Measurements from ENCODE around the gene PLD6. TPM values are rescaled to one million over a fixed set of nuclear protein-coding genes. Genes with fewer than 3 reads are reported as not detected.

PLD6 gene
- total and polyA plus RNA-seq, 12 donors = 1.9 to 14.2 (median 3.3) TPM

- 74 to 79% (median 75%) methylated on average over 10 of the region's 10 CpGs for WGBS, 4 donors
These were observed 14.2 kb downstream of the PLD6 start for GRCh38 chr17:17191961-17192381.

DNA sequence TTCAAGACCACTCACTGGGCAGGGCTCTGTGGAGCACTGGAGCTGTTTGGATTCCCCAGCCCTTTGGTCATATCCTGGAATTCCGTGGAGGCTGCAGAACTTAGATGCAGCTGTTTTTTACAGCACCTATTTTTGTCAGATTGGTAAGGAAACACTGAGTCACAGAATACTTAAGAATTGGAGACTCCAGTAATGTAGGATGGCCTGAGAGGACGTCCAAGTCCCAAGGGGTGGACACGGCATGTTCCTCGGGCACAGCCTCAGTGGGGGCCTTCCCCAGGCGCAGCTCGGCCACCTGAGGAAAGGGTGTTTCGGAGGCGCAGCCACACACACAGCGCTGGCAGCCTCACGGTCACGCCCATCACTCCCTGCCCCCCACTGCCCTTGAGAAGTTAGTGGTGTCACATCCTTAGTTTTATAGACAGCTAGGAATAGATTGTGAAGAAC lies 14.8 kb downstream of the PLD6 start:
- TF ChIP-seq POLR2A (IDR thresholded peaks at IDR 0.05) = no peak
- TF ChIP-seq, protein P1, sequence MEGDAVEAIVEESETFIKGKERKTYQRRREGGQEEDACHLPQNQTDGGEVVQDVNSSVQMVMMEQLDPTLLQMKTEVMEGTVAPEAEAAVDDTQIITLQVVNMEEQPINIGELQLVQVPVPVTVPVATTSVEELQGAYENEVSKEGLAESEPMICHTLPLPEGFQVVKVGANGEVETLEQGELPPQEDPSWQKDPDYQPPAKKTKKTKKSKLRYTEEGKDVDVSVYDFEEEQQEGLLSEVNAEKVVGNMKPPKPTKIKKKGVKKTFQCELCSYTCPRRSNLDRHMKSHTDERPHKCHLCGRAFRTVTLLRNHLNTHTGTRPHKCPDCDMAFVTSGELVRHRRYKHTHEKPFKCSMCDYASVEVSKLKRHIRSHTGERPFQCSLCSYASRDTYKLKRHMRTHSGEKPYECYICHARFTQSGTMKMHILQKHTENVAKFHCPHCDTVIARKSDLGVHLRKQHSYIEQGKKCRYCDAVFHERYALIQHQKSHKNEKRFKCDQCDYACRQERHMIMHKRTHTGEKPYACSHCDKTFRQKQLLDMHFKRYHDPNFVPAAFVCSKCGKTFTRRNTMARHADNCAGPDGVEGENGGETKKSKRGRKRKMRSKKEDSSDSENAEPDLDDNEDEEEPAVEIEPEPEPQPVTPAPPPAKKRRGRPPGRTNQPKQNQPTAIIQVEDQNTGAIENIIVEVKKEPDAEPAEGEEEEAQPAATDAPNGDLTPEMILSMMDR (IDR thresholded peaks at IDR 0.05) = no peak
- Histone ChIP-seq H3K4me3 (no peak overlapping the region), H3K36me3 (replicated peaks in 1 of 2) (peaks cover 0 to 13% of the 10 kb centered on the region in 2 donors), H3K4me1 (replicated peaks in 1 of 2) (peaks cover 0 to 28% of the 10 kb centered on the region in 2 donors), H3K27me3 (no peaks in the 10 kb centered on the region), H3K9me3 (replicated peaks in 1 of 3) (no peaks in the 10 kb centered on the region), H3K27ac (peak overlapping the region in 1 of 5 donors; percentile 45)
- intact Hi-C loops (cut with DNase I) = no loop called here
- no peak for DNase-seq
- WGBS, 4 donors = 67 to 81% (median 78%) methylated on average over 3 to 11 of the region's 11 CpGs

More at GRCh38 chr17:17191961-17192381, 14.2 kb downstream of the PLD6 start:
- Histone ChIP-seq H3K4me1 (replicated peaks in 1 of 2) (peaks cover 0 to 25% of the 10 kb centered on the region in 2 donors), H3K27ac (peak overlapping the region in 1 of 5 donors; percentile 45), H3K4me3 (no peak overlapping the region), H3K27me3 (no peaks in the 10 kb centered on the region), H3K36me3 (replicated peaks in 1 of 2) (peaks cover 0 to 13% of the 10 kb centered on the region in 2 donors), H3K9me3 (replicated peaks in 1 of 3) (no peaks in the 10 kb centered on the region)
- no peak for TF ChIP-seq POLR2A (IDR thresholded peaks at IDR 0.05)
- TF ChIP-seq, protein P1 (IDR thresholded peaks at IDR 0.05) = no peak
- intact Hi-C loops (cut with DNase I) = no loop called here
- DNase-seq = no peak

DNA sequence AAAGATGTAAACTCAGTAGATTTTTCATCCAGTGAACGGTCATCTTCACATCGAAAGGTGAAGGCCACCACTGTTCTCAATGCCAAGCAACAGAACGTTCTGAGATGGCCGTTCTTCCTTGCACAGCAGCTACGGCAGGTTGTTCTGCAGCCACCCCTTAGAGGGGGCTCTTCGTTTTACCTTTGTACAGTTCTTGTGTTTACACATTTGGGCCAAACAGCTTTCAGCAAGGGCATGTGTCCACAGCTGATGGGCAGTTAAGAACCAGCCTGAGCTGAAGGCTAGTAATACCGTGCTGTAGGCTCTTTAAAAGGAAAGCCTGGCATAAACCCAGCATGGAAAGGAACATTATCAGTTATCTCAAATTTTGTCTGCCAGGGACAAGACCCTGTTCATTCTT lies 15.9 kb downstream of the PLD6 start:
- intact Hi-C loops (cut with DNase I) = no loop called here
- Histone ChIP-seq H3K9me3 (replicated peaks in 1 of 3) (no peaks in the 10 kb centered on the region), H3K4me3 (no peak overlapping the region), H3K27ac (peak overlapping the region in 1 of 5 donors; percentile 40), H3K36me3 (replicated peaks in 1 of 2) (peaks cover 0 to 13% of the 10 kb centered on the region in 2 donors), H3K27me3 (no peaks in the 10 kb centered on the region), H3K4me1 (replicated peaks in 1 of 2) (peaks cover 0 to 35% of the 10 kb centered on the region in 2 donors)
- WGBS, 4 donors = 40 to 53% (median 44%) methylated on average over 6 to 7 of the region's 7 CpGs
- no peak for DNase-seq
- TF ChIP-seq, protein P1 (IDR thresholded peaks at IDR 0.05) = no peak
- TF ChIP-seq POLR2A (IDR thresholded peaks at IDR 0.05) = no peak

GRCh38 chr17:17189559-17189958 lies 16.6 kb downstream of the PLD6 start:
- 63 to 72% (median 67%) methylated on average over 3 to 4 of the region's 4 CpGs for WGBS, 4 donors
- Histone ChIP-seq H3K36me3 (replicated peaks in 1 of 2) (peaks cover 0 to 16% of the 10 kb centered on the region in 2 donors), H3K9me3 (replicated peaks in 1 of 3) (no peaks in the 10 kb centered on the region), H3K4me1 (replicated peaks in 1 of 2) (peaks cover 0 to 35% of the 10 kb centered on the region in 2 donors), H3K4me3 (no peak overlapping the region), H3K27me3 (no peaks in the 10 kb centered on the region), H3K27ac (no peak overlapping the region)
- no peak for TF ChIP-seq POLR2A (IDR thresholded peaks at IDR 0.05)
- TF ChIP-seq, protein P1 (IDR thresholded peaks at IDR 0.05) = no peak
- DNase-seq = no peak
- intact Hi-C loops (cut with DNase I) = no loop called here
